ENCODE data around the gene SYNPR.

SYNPR gene

GRCh38 chr3:63274359-63274758, 3.7 kb upstream of the SYNPR start:
- DNase-seq (ENCODE audit: low read depth): no peak
- TF ChIP-seq, protein P1, sequence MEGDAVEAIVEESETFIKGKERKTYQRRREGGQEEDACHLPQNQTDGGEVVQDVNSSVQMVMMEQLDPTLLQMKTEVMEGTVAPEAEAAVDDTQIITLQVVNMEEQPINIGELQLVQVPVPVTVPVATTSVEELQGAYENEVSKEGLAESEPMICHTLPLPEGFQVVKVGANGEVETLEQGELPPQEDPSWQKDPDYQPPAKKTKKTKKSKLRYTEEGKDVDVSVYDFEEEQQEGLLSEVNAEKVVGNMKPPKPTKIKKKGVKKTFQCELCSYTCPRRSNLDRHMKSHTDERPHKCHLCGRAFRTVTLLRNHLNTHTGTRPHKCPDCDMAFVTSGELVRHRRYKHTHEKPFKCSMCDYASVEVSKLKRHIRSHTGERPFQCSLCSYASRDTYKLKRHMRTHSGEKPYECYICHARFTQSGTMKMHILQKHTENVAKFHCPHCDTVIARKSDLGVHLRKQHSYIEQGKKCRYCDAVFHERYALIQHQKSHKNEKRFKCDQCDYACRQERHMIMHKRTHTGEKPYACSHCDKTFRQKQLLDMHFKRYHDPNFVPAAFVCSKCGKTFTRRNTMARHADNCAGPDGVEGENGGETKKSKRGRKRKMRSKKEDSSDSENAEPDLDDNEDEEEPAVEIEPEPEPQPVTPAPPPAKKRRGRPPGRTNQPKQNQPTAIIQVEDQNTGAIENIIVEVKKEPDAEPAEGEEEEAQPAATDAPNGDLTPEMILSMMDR (conservative IDR thresholded peaks at IDR 0.05; ENCODE audit: low read depth, low read length): no peak
- H3K4me3 ChIP-seq (ENCODE audit: low read depth, low read length): no peak overlapping the region

- no peak for DNase-seq (ENCODE audit: low read depth)
- TF ChIP-seq, protein P1 (conservative IDR thresholded peaks at IDR 0.05; ENCODE audit: low read depth, low read length): no peak
- no peak overlapping the region for H3K4me3 ChIP-seq (ENCODE audit: low read depth, low read length)
These were observed 1.1 kb downstream of the SYNPR start for GRCh38 chr3:63279005-63279841.

GRCh38 chr3:63287610-63288009, 9.5 kb downstream of the SYNPR start:
- H3K4me3 ChIP-seq (ENCODE audit: low read depth, low read length): no peak overlapping the region
- no peak for DNase-seq (ENCODE audit: low read depth)
- TF ChIP-seq, protein P1 (conservative IDR thresholded peaks at IDR 0.05; ENCODE audit: low read depth, low read length): no peak

- no peak overlapping the region for H3K4me3 ChIP-seq (ENCODE audit: low read depth, low read length)
- DNase-seq (ENCODE audit: low read depth): no peak
- TF ChIP-seq, protein P1 (conservative IDR thresholded peaks at IDR 0.05; ENCODE audit: low read depth, low read length): no peak
These were observed 12.6 kb downstream of the SYNPR start for GRCh38 chr3:63290686-63291085.

DNA sequence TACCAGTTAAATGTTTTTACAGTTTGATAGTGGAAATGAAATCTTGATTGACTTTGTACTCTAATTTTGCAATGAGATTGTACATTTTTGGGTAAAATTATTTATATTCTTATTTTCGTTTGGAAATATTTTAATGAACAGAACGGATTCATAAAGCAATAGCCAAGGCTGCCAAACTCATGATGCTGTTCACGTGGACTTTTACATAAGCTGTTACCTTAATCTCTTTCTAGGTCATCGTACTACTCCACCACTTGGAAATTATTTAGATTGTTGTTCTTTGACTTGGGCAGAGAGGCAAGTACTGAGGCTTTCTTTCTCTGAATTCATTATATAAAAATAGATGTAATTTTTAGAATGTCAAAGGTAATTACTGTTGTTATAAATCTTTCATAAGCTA, 16.2 kb downstream of the SYNPR start:
- no peak for DNase-seq (ENCODE audit: low read depth)
- TF ChIP-seq, protein P1 (conservative IDR thresholded peaks at IDR 0.05; ENCODE audit: low read depth, low read length): no peak
- H3K4me3 ChIP-seq (ENCODE audit: low read depth, low read length): no peak overlapping the region

GRCh38 chr3:63295356-63295755, 17.2 kb downstream of the SYNPR start:
- no peak for DNase-seq (ENCODE audit: low read depth)
- TF ChIP-seq, protein P1 (conservative IDR thresholded peaks at IDR 0.05; ENCODE audit: low read depth, low read length): no peak
- no peak overlapping the region for H3K4me3 ChIP-seq (ENCODE audit: low read depth, low read length)

DNA sequence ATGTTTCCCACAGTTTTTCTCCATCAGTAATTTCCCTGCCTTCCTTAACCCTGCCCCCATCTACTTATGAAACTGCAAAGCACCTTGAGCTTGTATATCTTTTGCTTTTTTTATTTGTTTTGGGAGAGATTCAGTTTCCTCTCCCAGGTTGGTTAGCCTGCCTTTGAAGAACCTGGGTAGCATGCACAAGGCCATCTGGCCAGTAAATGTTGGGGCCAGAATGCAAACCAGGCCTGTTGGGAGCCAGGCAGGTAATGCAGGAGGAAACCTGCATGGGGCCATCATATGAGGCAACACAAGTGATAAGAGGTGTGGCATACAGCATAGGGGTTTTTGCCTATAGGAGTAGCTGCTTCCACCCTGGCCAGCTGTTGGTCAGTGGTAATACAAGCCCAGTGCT, 17.7 kb downstream of the SYNPR start:
- TF ChIP-seq, protein P1 (conservative IDR thresholded peaks at IDR 0.05; ENCODE audit: low read depth, low read length): no peak

More for the DNA sequence above, 17.7 kb downstream of the SYNPR start:
- no peak for DNase-seq (ENCODE audit: low read depth)
- H3K4me3 ChIP-seq (ENCODE audit: low read depth, low read length): no peak overlapping the region

Data from choroid plexus epithelial cell (primary cell).